GM18508 (cell line): ENCODE results near the gene PRUNE2.
"Not testable (repeated sequence)": the region's sequence is repeated elsewhere in the genome, so short reads cannot be mapped to it uniquely, and the experiment has no call there.

ENCODE experiments used
- ATAC-seq: cut with Tn5 transposase; IDR thresholded peaks from one replicate; pipeline ENCODE4 v1.9.1; 2021; ENCODE audit warnings: moderate number of reproducible peaks; ENCODE audit not compliant: insufficient read depth, unreplicated experiment

Gene PRUNE2

DNA sequence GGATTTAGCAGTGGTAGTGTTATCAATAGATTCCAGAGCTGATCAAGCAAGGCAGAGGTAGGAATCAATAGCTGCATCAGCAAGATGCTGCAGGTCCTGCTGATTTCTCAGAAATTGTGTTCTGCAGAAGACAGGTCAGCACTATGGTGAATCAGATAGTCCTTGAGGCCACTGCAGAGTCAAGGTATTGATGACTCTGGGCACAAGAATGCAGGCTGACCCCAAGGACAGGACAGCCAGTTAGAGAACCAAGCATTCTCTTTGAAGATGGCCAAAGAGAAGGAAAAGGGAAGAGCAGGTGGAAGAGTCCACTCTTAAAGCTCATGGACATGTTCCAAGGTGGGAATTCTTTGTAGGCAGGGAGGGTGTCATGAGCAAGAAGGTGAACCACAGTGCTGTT, 28.0 kb downstream of the PRUNE2 start:
- ATAC-seq = no peak

DNA sequence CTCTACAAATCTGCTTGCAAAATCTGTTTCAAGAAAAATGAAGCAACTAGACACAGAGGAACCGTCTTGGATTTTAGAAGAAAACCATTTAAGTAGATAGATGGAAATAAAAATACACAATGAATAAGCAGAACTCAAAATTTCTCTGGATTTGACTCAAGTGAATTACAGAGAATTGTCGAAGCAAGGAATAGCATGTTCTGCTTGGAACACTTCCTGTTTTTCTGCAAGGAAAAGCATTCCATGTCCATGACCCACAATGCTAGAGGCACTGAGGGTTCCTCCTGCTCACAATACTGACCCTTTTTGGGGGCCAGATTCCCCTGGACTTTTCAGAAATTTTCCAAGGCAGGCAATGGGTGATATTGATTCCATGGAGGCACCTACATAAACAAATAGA, 29.8 kb downstream of the PRUNE2 start:
- ATAC-seq = no peak

DNA sequence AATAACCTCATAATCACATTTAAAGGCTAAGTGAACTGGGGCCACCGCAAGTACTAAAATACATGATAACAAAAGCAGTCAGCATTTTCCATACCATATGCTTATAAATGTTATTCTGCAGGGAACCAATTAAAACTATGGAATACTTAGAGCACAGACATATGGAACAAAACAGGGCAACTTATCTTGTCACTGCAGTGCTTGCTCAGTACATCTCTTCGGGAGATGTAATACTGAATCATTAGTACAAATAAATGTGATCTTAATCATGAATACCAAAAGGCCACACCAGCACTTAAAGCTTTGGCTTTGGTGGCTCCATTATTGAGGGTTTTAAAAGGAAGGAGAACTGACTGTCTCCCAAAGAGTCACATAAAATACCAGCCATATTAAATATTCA, 32.1 kb downstream of the PRUNE2 start:
- no peak for ATAC-seq

DNA sequence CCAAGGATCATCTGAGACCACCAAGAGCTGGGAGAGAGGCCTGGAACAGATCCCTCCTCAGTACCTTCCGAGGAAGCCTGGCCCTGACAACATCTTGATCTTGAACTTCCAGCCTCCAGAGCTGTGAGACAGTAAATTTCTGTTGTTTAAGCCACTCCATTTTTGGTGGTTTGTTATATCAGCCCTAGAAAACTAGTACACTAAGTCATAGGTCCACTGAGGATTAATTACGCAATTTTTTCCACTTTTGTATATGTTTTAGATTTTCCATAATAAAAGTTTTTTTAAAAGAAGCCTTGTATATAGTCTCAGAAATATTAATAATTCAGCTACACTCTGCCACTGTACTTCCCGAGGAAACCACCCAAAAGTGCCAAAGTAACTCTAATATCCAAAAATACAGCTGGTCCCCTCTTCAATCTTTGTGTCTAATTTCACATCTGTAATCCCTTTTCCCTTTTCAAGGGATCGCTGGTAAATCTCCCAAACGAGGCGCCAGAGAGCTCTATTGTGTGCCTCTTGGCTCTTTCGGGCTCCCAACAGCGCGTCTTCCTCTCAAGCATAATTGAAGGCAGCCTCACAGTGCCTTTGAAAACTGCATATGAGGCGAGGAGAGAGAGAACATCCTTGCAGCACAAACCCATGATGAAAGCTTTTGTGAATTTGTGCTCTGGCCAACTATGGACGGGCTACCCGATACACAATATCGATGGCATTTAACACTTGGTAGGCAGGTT, 32.7 kb downstream of the PRUNE2 start:
- ATAC-seq = no peak

DNA sequence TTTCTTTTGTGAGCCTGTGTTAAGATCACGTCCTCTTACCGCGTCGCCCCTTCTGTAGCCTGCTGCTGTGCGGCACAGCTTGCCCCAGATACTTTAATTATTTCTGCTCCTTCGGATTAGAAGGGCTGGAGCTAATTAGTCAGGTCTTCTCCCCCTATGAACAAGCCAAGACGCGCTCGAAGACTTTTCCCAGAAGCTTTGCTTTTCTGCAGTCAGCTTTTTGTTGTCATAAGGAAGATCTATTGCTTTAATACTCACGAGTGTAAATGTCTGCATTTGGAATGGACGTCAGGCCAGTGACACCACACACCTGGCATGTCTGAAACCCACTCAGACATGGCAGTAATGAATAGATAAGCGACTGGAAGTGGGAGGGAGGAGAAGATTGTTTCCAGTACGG, 37.0 kb downstream of the PRUNE2 start:
- ATAC-seq = no peak

DNA sequence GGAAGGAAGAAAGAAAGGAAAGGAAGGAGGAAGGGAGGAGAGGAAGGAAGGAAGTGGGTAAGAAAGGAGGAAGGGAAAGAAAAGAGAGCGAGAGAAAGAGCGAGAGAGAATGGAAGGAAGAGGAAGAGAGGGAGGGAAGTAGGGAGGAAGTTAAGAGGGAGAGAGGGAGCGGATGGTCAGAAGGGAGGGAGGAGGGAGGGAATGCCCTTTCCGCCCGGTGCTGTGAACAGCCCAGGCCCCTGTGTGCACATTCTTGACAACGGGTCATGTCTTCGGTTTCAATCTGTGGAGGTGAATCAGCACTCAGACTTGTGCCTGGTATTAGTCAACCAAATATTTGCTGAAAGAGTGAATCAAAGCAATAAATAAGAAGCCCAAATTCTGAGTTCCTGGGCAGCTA, 39.2 kb downstream of the PRUNE2 start:
- no peak for ATAC-seq

DNA sequence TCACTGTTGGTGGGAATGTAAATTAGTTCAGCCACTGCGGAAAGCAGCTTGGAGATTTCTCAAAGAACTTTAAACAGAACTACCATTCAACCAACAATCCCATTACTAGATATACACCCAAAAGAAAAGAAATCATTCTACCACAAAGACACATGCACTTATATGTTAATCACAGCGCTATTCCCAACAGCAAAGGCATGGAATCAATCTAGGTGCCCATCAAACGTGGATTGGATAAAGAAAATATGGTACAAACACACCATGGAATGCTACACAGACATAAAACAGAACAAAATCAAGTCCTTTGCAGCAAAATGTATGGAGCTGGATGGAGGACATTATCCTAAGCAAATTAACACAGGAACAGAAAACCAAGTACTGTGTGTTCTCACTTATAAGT, 42.1 kb downstream of the PRUNE2 start:
- ATAC-seq = no peak

DNA sequence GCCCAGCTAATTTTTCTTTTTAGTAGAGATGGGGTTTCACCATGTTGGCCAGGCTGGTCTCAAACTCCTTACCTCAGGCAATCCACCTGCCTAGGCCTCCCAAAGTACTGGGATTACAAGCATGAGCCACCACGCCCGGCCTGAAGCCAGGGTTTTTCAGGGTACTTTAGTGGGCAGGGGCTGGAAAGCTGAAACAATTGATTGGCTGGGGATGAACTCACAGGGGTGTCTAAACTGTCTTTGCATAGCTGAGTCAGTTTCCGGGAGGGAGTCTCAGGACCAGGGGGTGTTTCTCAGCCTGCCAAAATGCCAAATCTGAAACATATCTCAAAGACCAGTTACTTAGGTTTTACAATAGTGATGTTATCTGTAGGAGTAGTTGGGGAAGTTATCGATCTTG, 46.1 kb downstream of the PRUNE2 start:
- ATAC-seq = no peak

DNA sequence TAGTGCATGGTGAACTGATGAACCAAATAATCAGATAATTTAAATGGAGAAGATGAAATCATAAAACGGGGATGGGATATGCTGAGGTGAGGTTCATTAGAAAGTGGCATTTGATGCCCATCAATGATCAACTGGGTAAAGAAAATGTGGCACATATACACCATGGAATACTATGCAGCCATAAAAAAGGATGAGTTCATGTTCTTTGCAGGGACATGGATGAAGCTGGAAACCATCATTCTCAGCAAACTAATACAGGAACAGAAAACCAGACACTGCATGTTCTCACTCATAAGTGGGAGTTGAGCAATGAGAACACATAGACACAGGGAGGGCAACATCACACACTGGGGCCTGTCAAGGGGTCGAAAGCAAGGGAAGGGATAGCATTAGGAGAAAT, 47.7 kb downstream of the PRUNE2 start:
- not testable (repeated sequence) for ATAC-seq

DNA sequence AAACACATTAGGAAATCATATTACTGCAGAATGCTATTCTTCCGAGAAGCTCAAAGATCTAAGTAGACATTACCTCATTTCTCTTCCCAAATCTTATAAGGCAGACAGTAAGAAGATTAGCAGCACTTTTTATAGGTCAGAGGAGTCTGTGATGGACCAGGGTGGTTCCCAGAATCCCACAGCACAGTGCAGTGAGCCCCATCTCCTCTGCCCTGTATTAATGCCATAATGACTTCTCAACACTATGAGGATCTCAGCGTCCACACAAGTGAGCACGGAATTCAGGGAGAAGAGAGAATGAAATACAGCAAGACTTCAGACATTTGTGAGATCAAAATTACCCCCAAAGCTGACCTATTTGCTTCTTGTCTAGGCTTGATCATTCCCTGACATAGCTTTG, 49.9 kb downstream of the PRUNE2 start:
- no peak for ATAC-seq

DNA sequence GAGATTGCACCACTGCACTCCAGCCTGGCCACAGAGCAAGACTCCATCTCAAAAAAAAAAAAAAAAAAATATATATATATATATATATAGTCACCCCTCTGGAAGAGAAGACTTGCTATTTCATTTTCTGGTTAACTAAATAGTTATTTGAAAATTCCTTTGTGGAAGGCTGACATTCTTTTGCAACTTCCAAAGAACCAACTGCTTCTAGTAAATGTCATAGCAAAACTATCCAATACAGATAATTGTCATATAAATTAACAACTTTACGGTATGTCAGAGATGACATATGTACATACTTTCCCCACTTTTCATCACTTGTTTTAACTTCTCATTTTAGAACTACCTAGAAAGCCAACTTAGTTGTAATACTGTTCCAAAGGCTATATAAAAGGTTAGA, 50.9 kb downstream of the PRUNE2 start:
- no peak for ATAC-seq

DNA sequence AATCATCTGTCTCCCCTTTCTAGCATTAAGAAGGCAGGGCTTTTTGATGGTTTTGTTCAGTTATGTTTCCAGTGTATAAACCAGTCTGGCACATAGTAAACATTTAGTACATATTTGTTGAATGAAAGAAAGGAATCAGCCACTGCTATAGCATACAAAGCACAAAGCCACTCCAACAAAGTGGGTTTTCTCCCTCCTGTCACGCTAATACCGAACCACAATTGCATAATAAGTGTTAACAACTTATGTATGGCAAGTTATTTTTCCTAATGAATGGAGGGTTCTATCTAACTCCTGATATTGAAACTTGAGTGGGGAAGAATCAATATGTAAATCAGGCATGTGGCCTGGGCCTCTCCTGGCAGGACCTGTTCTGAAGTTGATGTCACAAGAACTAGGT, 53.9 kb downstream of the PRUNE2 start:
- ATAC-seq = no peak

DNA sequence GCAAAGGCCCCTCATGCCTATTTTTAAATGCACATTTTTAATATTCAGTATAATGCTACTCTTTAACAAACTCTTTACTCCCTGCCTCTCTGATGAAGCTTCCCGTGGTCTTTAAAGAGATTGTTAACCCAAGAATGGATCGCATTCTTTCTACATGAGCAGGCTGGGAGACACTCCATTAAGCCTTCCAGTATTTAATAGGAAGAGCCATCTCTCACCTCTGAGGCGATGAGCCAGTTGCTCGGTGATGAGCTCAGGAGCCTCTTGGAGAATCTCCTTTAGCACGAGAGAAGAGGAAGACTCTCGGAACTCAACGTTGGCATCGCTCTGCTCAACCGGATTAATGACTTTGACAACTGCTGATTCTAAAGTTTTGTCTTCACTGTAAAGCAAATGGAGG, 59.6 kb downstream of the PRUNE2 start:
- no peak for ATAC-seq

DNA sequence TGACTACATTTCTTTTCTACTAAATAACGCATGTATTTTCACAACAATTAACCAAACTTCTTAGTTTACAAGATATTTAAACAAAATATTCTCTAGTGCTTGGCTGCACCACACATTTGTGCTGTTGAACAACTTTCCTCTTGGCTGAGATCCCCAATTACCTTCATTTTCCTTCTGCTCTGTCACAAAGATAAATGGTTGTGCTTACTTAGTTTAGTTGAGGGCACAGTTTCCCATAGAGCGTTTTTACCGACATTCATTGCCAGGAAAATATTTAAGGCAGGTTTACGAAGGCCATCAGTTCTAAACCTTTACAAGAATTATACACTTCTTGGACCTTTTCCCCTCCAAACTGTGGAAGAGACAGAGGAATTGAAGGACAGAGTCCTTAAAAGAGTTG, 60.7 kb downstream of the PRUNE2 start:
- no peak for ATAC-seq

DNA sequence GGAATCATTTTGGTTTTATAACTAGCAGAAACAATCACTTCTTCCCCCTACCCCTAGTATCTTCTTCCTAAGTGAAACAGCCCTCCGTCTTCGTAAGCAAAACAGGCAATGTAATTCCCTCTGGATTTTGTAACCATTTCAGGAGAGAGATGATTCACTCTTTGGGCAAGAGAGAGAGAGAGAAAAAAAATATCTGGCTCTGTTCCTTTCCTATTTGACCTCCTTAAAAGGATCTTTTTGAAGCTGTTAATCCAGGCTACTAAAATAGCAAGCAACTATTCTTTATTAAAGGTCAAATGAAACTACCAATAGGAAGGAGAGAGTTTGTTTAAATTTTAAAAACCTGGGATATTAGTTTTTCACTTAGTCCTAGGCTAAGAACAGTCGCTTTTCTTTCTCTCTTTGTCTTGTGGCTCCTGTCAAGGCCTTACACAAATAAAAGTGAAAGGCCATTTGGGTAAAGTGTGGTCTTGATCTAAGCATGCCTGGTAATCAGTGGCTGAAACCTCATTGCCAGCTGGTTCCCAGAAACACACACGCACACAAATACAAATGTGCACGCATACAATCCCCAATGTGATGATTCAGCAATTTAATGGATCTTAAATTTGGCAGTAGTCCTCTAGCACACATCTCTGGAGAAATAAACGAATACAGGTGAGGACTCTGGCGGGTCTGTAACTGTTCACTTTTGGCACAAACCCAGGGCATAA, 70.2 kb downstream of the PRUNE2 start:
- no peak for ATAC-seq

DNA sequence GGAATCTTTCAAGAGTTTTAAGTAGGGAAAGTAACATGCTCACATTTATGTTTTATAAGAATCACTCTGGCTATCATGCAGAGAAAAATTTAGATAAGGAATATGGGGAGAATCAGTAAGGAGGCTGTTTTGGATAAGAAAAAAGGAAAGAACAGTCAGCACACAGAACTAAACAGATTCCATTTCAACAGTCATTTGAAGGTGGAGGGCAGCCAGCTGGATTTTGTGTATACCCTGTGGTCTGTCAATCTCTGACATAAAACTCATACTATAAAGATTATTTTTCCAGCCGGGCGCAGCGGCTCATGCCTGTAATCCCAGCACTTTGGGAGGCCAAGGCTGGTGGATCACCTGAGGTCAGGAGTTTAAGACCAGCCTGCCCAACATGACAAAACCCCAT, 77.5 kb downstream of the PRUNE2 start:
- ATAC-seq = no peak

DNA sequence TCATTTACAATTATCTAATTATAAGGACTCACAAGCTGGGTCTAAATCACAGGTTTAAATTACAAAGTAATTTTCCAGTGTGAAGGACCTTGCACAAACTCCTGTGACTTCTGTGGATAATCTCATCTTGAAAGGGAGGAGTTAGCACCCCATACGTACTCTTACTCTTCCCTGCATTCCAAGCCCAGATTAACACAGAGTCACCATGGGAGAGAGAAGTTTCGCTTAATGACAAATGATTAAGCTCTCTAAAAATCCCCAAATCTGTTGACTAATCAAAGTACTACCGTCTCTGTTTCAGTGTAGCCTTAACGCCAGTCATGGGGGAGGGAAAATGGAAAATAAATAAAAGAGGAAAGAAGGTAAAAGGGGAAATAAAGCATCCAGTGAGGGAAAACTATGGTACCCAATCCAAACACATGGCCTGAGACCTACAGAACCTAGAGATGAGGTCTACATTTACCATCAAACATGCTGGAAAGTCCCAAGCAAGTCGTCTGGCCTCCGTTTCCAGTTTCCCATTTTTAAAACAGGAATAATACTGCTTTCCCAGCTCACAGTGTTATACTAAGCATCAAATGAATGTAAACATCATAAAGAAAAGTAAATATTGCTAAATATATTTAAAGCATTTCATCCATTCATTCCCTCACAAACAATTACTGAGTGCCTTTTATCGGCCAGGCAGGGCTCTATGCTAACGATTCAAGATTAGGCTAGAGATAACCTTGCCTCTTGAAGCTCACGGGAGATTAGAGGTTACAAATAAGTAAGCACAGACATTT, 78.4 kb downstream of the PRUNE2 start:
- ATAC-seq = no peak

DNA sequence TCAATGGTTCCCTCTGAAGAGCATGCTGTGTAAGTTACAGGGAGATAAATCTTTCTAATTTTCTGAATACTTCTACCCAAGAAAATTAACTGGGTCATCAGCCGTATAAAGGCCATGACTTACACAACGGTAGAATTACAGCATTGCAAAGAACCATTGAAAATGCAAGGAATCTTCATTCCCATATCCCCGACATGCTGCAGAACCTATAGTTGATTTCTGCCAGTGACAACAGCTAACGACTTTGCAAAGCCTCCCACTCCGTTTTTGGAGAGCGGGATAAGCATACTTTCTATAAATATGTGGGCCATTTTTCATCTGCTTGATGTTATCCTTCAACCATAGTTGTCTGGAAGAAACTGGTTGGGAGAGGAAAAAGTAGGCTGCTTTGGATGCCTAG, 85.5 kb downstream of the PRUNE2 start:
- ATAC-seq = no peak

DNA sequence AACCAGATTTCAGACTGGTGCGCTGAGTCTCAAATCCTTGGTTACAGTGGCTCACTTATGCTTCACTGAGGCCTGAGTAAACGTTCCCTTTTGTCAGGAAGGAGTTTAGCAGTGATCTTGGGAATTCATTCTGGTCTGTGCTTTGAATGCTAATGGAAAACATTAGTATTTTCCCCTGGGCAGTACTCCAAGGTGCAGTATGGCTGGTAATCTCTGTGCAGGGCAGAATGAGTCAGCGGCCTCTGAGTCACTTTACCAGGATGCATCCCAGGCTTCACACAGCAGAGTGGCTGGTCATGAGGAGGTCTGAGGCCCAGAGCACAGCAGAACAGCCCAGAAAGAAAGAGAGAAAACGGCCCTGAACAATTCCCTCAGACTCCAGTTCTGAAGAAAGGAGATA, 87.6 kb downstream of the PRUNE2 start:
- no peak for ATAC-seq

DNA sequence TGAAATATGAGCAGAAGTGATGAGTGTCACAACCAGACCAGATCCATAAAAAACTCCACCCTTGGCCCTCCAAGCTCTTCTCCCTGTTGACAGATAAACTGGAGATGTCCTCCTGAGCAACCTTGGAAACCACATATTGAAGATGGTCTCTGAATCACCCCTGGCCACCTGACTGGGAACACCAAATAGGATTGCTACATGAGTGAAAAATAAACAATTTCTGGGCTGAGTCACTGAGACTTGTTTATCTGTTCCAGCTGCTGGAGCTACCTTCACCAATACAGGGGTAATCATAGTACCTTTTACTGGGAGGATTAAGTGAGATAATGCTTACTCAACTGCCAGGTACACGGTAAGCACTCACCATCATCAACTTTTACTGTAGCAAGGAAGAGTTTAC, 88.4 kb downstream of the PRUNE2 start:
- no peak for ATAC-seq

DNA sequence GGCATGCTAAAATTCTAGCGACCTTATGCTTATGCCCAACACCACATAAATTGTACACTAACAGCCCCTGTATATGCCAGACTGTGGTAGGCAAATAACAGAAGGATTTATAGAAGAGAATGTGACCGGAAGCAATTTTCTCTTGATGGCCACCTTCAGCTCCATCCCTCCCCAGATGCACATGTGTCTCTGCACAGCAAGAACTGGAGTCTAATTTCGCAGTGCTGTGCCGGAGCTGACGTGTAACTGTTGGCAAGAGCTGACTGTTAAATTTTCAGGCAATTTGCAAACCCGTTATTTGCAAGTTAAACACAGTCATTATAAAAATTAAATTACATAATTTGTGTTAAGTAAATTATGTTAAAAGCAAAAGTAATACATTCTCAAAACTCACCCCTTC, 93.3 kb downstream of the PRUNE2 start:
- no peak for ATAC-seq
